ENCODE results near the gene CLCN4.

GRCh38 chrX:10128386-10128785 is 28.4 kb upstream of the CLCN4 start:
- TF ChIP-seq ZNF416 (tag by site-specific recombination; IDR thresholded peaks at IDR 0.05) (no peak), MZF1 (tag by site-specific recombination; IDR thresholded peaks at IDR 0.05; ENCODE audit: borderline replicate concordance) (no peak), ZNF521 (tag by site-specific recombination; IDR thresholded peaks at IDR 0.05) (no peak), REST (tag by site-specific recombination; IDR thresholded peaks at IDR 0.05) (no peak), ZNF174 (tag by site-specific recombination; IDR thresholded peaks at IDR 0.05) (no peak), ZBTB7A (tag by site-specific recombination; IDR thresholded peaks at IDR 0.05; ENCODE audit: low read depth) (no peak), MYNN (tag by site-specific recombination; IDR thresholded peaks at IDR 0.05; ENCODE audit: borderline replicate concordance) (no peak), ZNF114 (tag by site-specific recombination; IDR thresholded peaks at IDR 0.05) (no peak), ZBTB48 (tag by site-specific recombination; IDR thresholded peaks at IDR 0.05) (no peak), ZNF423 (tag by site-specific recombination; IDR thresholded peaks at IDR 0.05) (no peak), ZBTB20 (tag by site-specific recombination; IDR thresholded peaks at IDR 0.05) (no peak), ZXDB (tag by site-specific recombination; IDR thresholded peaks at IDR 0.05) (no peak)
- TF ChIP-seq, protein P1, sequence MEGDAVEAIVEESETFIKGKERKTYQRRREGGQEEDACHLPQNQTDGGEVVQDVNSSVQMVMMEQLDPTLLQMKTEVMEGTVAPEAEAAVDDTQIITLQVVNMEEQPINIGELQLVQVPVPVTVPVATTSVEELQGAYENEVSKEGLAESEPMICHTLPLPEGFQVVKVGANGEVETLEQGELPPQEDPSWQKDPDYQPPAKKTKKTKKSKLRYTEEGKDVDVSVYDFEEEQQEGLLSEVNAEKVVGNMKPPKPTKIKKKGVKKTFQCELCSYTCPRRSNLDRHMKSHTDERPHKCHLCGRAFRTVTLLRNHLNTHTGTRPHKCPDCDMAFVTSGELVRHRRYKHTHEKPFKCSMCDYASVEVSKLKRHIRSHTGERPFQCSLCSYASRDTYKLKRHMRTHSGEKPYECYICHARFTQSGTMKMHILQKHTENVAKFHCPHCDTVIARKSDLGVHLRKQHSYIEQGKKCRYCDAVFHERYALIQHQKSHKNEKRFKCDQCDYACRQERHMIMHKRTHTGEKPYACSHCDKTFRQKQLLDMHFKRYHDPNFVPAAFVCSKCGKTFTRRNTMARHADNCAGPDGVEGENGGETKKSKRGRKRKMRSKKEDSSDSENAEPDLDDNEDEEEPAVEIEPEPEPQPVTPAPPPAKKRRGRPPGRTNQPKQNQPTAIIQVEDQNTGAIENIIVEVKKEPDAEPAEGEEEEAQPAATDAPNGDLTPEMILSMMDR (tag by site-specific recombination; IDR thresholded peaks at IDR 0.05) = no peak
- TF ChIP-seq, protein P2, sequence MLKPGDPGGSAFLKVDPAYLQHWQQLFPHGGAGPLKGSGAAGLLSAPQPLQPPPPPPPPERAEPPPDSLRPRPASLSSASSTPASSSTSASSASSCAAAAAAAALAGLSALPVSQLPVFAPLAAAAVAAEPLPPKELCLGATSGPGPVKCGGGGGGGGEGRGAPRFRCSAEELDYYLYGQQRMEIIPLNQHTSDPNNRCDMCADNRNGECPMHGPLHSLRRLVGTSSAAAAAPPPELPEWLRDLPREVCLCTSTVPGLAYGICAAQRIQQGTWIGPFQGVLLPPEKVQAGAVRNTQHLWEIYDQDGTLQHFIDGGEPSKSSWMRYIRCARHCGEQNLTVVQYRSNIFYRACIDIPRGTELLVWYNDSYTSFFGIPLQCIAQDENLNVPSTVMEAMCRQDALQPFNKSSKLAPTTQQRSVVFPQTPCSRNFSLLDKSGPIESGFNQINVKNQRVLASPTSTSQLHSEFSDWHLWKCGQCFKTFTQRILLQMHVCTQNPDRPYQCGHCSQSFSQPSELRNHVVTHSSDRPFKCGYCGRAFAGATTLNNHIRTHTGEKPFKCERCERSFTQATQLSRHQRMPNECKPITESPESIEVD (tag by site-specific recombination; IDR thresholded peaks at IDR 0.05) = no peak

Measured in HEK293 (cell line).